ENCODE measurements around the gene COL23A1. TPM values are rescaled to one million over a fixed set of nuclear protein-coding genes. Genes with fewer than 3 reads are reported as not detected.

COL23A1 gene
- total and polyA plus RNA-seq, 4 donors: 0.76 to 4.4 (median 1.3) TPM

DNA sequence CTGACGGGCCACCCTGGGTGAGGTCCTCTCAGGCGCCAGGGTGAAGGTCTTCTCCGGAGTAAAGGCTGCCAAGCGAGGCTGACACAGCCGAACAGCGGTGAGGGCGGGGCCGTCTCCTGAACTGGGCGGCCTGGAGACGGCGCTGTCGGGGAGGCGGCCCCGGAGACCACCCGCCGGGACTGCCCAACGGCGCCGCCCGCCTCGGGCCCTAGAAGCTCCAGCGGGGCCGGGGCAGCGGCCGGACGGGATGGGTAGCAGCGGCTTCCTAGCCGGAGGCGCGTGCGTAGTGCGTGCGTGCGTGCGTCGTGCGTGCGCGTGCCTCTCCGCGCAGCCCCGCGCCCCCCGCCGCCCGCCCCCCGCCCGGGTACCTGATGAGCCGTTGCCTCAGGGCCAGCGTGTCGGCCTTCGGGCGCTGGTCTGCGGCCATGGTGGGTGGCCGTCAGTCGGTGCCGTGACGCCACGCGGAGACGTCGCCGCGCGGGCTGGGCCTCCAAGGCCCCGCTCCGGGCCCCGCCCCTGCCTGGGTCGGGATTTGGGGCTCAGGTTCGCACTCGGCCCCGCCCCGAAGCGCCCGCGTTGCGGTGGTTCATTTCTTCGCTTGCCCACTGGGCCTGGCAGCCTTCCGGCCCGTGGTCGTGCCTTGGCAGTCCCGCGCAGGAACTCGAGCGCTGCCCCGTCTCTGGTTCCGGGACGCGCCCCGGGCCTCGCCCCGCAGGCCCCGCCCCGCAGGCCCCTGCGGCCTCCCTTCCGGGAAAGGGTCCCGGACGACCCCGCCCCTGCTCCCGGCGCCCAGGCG, 357.9 kb downstream of the COL23A1 start, which contains the start of gene PHYKPL:
PHYKPL (minus strand) TSS at position 679 of the 796 bp plus-strand sequence; CDS start at position 427, 252 bp downstream.
- 0% methylated on average over 79 to 102 of the region's 102 CpGs for WGBS, 2 donors
- peak; percentile 78 to 82 (median 79) for DNase-seq

GRCh38 chr5:178231539-178232123, 358.6 kb downstream of the COL23A1 start:
- peak overlapping the region; percentile 88 for H3K4me3 ChIP-seq
- H3K9ac ChIP-seq (ENCODE audit: insufficient read depth in 1 of 2, low read length in 2 of 2): peak overlapping the region; percentile 66 to 75
- no peaks in the 10 kb centered on the region for H3K27me3 ChIP-seq (ENCODE audit: control insufficient read depth in 3 of 3, insufficient read depth in 3 of 3, low read length in 2 of 3)
- TF ChIP-seq CTCF (IDR thresholded peaks at IDR 0.05; ENCODE audit: control extremely low read depth, extremely low read depth): no peak
- ATAC-seq (ENCODE audit: insufficient read depth, low FRiP score): no peak
- peak overlapping the region; percentile 98 for H3K27ac ChIP-seq (ENCODE audit: low read depth in 1 of 2, low read length in 1 of 2)
- peaks cover 8 to 38% (median 28%) of the 10 kb centered on the region in 4 donors for H3K36me3 ChIP-seq (ENCODE audit: control insufficient read depth in 4 of 4, insufficient read depth in 4 of 4, low read length in 4 of 4)
- peaks cover 0 to 25% (median 13%) of the 10 kb centered on the region in 5 donors for H3K4me1 ChIP-seq (ENCODE audit: control insufficient read depth in 5 of 5, insufficient read depth in 5 of 5, low read length in 5 of 5)
- H3K9me3 ChIP-seq (ENCODE audit: control insufficient read depth in 4 of 4, insufficient read depth in 3 of 4, low read length in 3 of 4): peaks cover 0 to 6% (median 0%) of the 10 kb centered on the region in 4 donors
- no peak for DNase-seq
- WGBS, 2 donors: 25 to 32% methylated on average over 20 to 21 of the region's 21 CpGs

More for the DNA sequence above, 357.9 kb downstream of the COL23A1 start, which contains the start of gene PHYKPL:
- TF ChIP-seq CTCF (IDR thresholded peaks at IDR 0.05; ENCODE audit: control extremely low read depth, extremely low read depth): no peak
- Histone ChIP-seq H3K36me3 (ENCODE audit: control insufficient read depth in 4 of 4, insufficient read depth in 4 of 4, low read length in 4 of 4) (peaks cover 6 to 37% (median 26%) of the 10 kb centered on the region in 4 donors), H3K9me3 (ENCODE audit: control insufficient read depth in 4 of 4, insufficient read depth in 3 of 4, low read length in 3 of 4) (peaks cover 0 to 5% (median 0%) of the 10 kb centered on the region in 4 donors), H3K9ac (ENCODE audit: insufficient read depth in 1 of 2, low read length in 2 of 2) (peak within 1 kb of the TSS; percentile 61 to 75), H3K27ac (ENCODE audit: low read depth in 1 of 2, low read length in 1 of 2) (peak within 1 kb of the TSS; percentile 98), H3K4me1 (ENCODE audit: control insufficient read depth in 5 of 5, insufficient read depth in 5 of 5, low read length in 5 of 5) (peaks cover 0 to 31% (median 14%) of the 10 kb centered on the region in 5 donors), H3K27me3 (ENCODE audit: control insufficient read depth in 3 of 3, insufficient read depth in 3 of 3, low read length in 2 of 3) (no peaks in the 10 kb centered on the region), H3K4me3 (peak within 1 kb of the TSS; percentile 88)
- peak; percentile 76 for ATAC-seq (ENCODE audit: insufficient read depth, low FRiP score)

GRCh38 chr5:178230879-178231538, 359.2 kb downstream of the COL23A1 start:
- ATAC-seq (ENCODE audit: insufficient read depth, low FRiP score) (no peak), DNase-seq (no peak)
- no peak overlapping the region for H3K4me3 ChIP-seq
- H3K27me3 ChIP-seq (ENCODE audit: control insufficient read depth in 3 of 3, insufficient read depth in 3 of 3, low read length in 2 of 3): no peaks in the 10 kb centered on the region
- peaks cover 0 to 6% (median 0%) of the 10 kb centered on the region in 4 donors for H3K9me3 ChIP-seq (ENCODE audit: control insufficient read depth in 4 of 4, insufficient read depth in 3 of 4, low read length in 3 of 4)
- WGBS, 2 donors: 70 to 72% methylated on average over 9 of the region's 9 CpGs
- H3K9ac ChIP-seq (ENCODE audit: insufficient read depth in 1 of 2, low read length in 2 of 2): peak overlapping the region; percentile 25 to 66
- H3K4me1 ChIP-seq (ENCODE audit: control insufficient read depth in 5 of 5, insufficient read depth in 5 of 5, low read length in 5 of 5): peaks cover 0 to 20% (median 13%) of the 10 kb centered on the region in 5 donors
- TF ChIP-seq CTCF (IDR thresholded peaks at IDR 0.05; ENCODE audit: control extremely low read depth, extremely low read depth): no peak
- H3K27ac ChIP-seq (ENCODE audit: low read depth in 1 of 2, low read length in 1 of 2): no peak overlapping the region
- peaks cover 8 to 38% (median 29%) of the 10 kb centered on the region in 4 donors for H3K36me3 ChIP-seq (ENCODE audit: control insufficient read depth in 4 of 4, insufficient read depth in 4 of 4, low read length in 4 of 4)
